HCT116 (cell line): ENCODE results near the gene PHF19.

Experiments
- CTCF ChIP-seq, 3 experiments: fragments of 200-600 bp in 1 of 3; sonication (generic) in 1 of 3; IDR thresholded peaks in 2 of 3; conservative IDR thresholded peaks in 1 of 3; 2 replicates each; pipeline ENCODE4 v1.5.1; 2012 to 2017; ENCODE audit warnings: low read depth in 2 of 3, low read length in 2 of 3, antibody characterized with exemption in 1 of 3, borderline replicate concordance in 1 of 3, control low read depth in 1 of 3, mild to moderate bottlenecking in 1 of 3, mixed read lengths in 1 of 3, mixed run types in 1 of 3, moderate library complexity in 1 of 3; ENCODE audit not compliant: insufficient read depth in 1 of 3
- ELF1 ChIP-seq: IDR thresholded peaks from 2 replicates; pipeline ENCODE4 v1.6.1; 2012; ENCODE audit warnings: low read depth, borderline replicate concordance

DNA sequence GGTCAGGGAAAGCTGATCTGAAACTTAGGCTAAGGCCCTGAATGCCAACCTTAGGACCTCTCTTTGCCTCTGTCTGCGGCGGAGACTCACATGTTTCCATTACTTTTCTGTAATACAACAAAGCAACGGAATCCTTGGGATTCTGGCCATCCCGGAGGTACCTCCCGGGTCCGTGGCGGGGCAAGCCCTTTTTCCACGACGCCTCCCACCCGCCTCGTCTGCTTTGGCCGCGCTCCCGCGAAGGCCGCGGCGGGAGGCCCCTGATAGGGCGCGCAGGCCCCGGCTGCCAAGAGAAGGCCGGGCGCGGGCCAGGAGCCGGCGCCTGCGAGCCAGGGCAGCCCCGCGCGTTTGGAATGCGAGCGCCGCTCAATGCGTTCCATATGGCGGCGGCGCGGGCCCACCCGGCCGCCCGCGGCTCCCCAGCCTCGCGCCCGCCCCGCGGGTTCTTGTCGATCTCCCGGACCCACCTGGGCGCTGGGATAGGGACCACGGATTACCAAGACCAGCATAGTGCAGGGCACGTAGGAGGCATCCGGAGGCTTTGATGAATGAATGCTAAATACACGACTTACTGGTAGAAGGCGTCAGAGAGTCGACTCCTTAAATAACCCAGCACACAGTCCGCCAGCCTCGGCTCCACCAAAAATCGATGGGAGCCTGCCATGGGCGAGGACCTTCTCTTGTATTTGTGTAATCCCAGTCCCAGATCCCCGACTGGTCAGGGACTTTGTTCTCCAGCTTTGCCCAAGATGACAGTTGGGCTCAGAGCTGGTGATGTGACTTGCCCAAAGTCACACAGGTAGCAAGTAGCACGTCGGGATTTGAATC lies 17.5 kb upstream of the PHF19 start:
- TF ChIP-seq CTCF (IDR thresholded peaks at IDR 0.05 in 2 of 3, conservative IDR thresholded peaks at IDR 0.05 in 1 of 3; ENCODE audit: borderline replicate concordance in 1 of 3, insufficient read depth in 1 of 3, low read depth in 2 of 3, low read length in 2 of 3) (no peak), ELF1 (no peak)
